ENCODE results near the gene PDSS2. TPM values are rescaled to one million over a fixed set of nuclear protein-coding genes. Genes with fewer than 3 reads are reported as not detected.

The PDSS2 gene
- total and polyA plus RNA-seq, 9 of the 15 experiments (the other 6 are each of a cell fraction or from before 2014, with no cell fraction given), result 5.8 to 21.1 (median 12.0) TPM

GRCh38 chr6:107421696-107422256 is 37.6 kb downstream of the PDSS2 start:
- no peaks in the 10 kb centered on the region; the same call in 2 of the 3 replicates for H3K79me2 ChIP-seq (ENCODE audit: control insufficient read depth, insufficient read depth, low read length)
- H3K4me2 ChIP-seq (ENCODE audit: insufficient read depth, low read length), result no peak overlapping the region
- H2AFZ ChIP-seq (ENCODE audit: low read depth, low read length), result no peak overlapping the region
- H3K9me1 ChIP-seq (ENCODE audit: control insufficient read depth, insufficient read depth, low read length), result no peaks in the 10 kb centered on the region
- H3K27me3 ChIP-seq (ENCODE audit: control insufficient read depth in 2 of 2, insufficient read depth in 2 of 2, low read length in 2 of 2), result no peaks in the 10 kb centered on the region
- no peak for FAIRE-seq
- in situ Hi-C loops (cut with MboI), result no loop called here
- no peak overlapping the region for H3K27ac ChIP-seq (ENCODE audit: extremely low read depth, low read depth, low read length)
- no peak for ATAC-seq
- BruUV-seq (replicated peaks), result no TSS peak
- WGBS (ENCODE audit: insufficient coverage, low coverage, missing lambda C conversion rate), result 51% methylated on average over 5 of the region's 5 CpGs
- no peaks in the 10 kb centered on the region for H3K4me1 ChIP-seq (replicated peaks in 1 of 2; ENCODE audit: control insufficient read depth in 2 of 2, insufficient read depth in 2 of 2, low read length in 2 of 2)
- H4K20me1 ChIP-seq (replicated peaks; ENCODE audit: control insufficient read depth, insufficient read depth, low read length), result no peaks in the 10 kb centered on the region
- POLR2A ChIA-PET, result no interaction called here
- H3K9me3 ChIP-seq (replicated peaks; ENCODE audit: control insufficient read depth, insufficient read depth, low read depth, low read length), result peaks cover 7% of the 10 kb centered on the region
- intact Hi-C loops (cut with micrococcal nuclease), result no loop called here
- H3K36me3 ChIP-seq (ENCODE audit: control insufficient read depth, insufficient read depth, low read length), result no peaks in the 10 kb centered on the region
- DNase-seq (ENCODE audit: extremely low read depth in 1 of 4, low spot score in 3 of 4), result no peak
- H3K4me3 ChIP-seq, result no peak overlapping the region
- H3K9ac ChIP-seq (ENCODE audit: insufficient read depth in 1 of 2, low read depth in 2 of 2, low read length in 2 of 2), result no peak overlapping the region
- CTCF ChIA-PET (ENCODE audit: low intra/inter-chr PET ratio), result no interaction called here
- TF ChIP-seq ATF6 (CRISPR knock-in tag; IDR thresholded peaks at IDR 0.05) (no peak), PYGO2 (tag; IDR thresholded peaks at IDR 0.05) (no peak), ZNF75A (CRISPR knock-in tag; IDR thresholded peaks at IDR 0.05) (no peak), ZNF316 (IDR thresholded peaks at IDR 0.05) (peak; percentile 90), FOXP1 (CRISPR knock-in tag; IDR thresholded peaks at IDR 0.05) (no peak), L3MBTL2 (IDR thresholded peaks at IDR 0.05) (no peak), XRCC3 (IDR thresholded peaks at IDR 0.05) (no peak), ZNF41 (CRISPR knock-in tag; conservative IDR thresholded peaks at IDR 0.05) (no peak), ZNF121 (CRISPR knock-in tag; conservative IDR thresholded peaks at IDR 0.05) (no peak), TBP (optimal IDR thresholded peaks at IDR 0.05; ENCODE audit: low read depth, low read length) (no peak), U2AF1 (optimal IDR thresholded peaks at IDR 0.05; ENCODE audit: low read depth, low read length) (no peak), ZSCAN32 (CRISPR knock-in tag; IDR thresholded peaks at IDR 0.05) (no peak), CBFA2T2 (conservative IDR thresholded peaks at IDR 0.05) (no peak), RREB1 (CRISPR knock-in tag; IDR thresholded peaks at IDR 0.05) (no peak), ASH1L (IDR thresholded peaks at IDR 0.05; ENCODE audit: borderline replicate concordance, low read depth, partially characterized antibody) (no peak), CHD2 (IDR thresholded peaks at IDR 0.05; ENCODE audit: low read depth, low read length) (no peak), MAFF (IDR thresholded peaks at IDR 0.05; ENCODE audit: low read length) (peak; percentile 10; the same call in 1 of the 2 replicates), PHB (CRISPR knock-in tag; IDR thresholded peaks at IDR 0.05) (no peak), ZNF695 (CRISPR knock-in tag; IDR thresholded peaks at IDR 0.05) (no peak)
